ENCODE measurements around the gene FHOD3. TPM values are rescaled to one million over a fixed set of nuclear protein-coding genes. Genes with fewer than 3 reads are reported as not detected.

The FHOD3 gene
- total and polyA plus RNA-seq, 2 of the 8 experiments (the other 6 are each of a cell fraction or from before 2014, with no cell fraction given), result 9.7 to 10.5 TPM

DNA sequence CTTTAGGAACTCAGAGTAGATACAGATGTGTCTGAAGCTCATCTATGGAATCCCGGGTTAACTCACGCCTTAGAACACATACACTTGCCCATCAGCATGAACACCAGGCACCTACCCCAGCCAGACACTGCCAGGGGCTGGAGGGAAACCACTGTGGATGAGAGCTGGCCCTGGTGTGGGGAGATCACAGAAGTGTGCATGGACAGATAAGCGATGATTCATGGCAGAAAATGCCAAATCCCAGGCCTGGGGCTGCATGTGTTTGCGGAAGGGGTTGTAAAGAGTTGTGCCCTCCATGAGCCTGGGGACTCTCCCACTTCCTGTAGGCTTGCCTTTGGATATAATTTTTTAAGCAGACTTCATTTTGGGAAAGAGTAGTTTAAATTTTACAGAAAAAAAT, 193.4 kb downstream of the FHOD3 start:
- Histone ChIP-seq H3K79me1 (ENCODE audit: low read depth, low read length) (no peaks in the 10 kb centered on the region; the same call in 1 of the 2 replicates), H4K91ac (replicated peaks; ENCODE audit: insufficient read length, low read length) (no peak overlapping the region), H3K4me2 (ENCODE audit: insufficient read depth in 1 of 2, low read depth in 2 of 2, low read length in 2 of 2) (no peak overlapping the region), H3K9ac (replicated peaks in 1 of 4; ENCODE audit: extremely low read depth in 1 of 4, low read depth in 3 of 4, low read length in 3 of 4) (no peak overlapping the region), H3K4me1 (replicated peaks in 1 of 4; ENCODE audit: control insufficient read depth in 3 of 4, insufficient read depth in 4 of 4, low read length in 3 of 4) (peaks cover 0 to 10% (median 7%) of the 10 kb centered on the region in 4 experiments; a peak in 6 of 7 replicates), H2BK12ac (ENCODE audit: low read depth, low read length) (no peak overlapping the region), H3K23me2 (ENCODE audit: low read depth, low read length) (no peaks in the 10 kb centered on the region), H2AFZ (ENCODE audit: low read length) (no peak overlapping the region), H3K23ac (ENCODE audit: insufficient read length) (no peak overlapping the region), H3K36me3 (ENCODE audit: control insufficient read depth in 2 of 4, insufficient read depth in 4 of 4, low read length in 3 of 4) (no peaks in the 10 kb centered on the region), H2BK5ac (ENCODE audit: low read depth, low read length) (no peak overlapping the region), H3K27me3 (replicated peaks in 1 of 4; ENCODE audit: control insufficient read depth in 3 of 4, extremely low read depth in 1 of 4, insufficient read depth in 3 of 4, low read length in 3 of 4) (no peaks in the 10 kb centered on the region), H3K56ac (replicated peaks; ENCODE audit: insufficient read length, low read depth, low read length) (no peak overlapping the region), H4K8ac (ENCODE audit: extremely low read depth, insufficient read depth, low read length) (no peak overlapping the region), H2BK15ac (ENCODE audit: low read length) (no peak overlapping the region), H3K14ac (ENCODE audit: insufficient read length) (no peak overlapping the region), H4K5ac (ENCODE audit: insufficient read length, low read depth, low read length) (no peak overlapping the region), H3K27ac (ENCODE audit: low read depth, low read length) (no peak overlapping the region), H3K79me2 (ENCODE audit: control insufficient read depth in 1 of 2, insufficient read depth in 2 of 2, low read length in 2 of 2) (no peaks in the 10 kb centered on the region; a peak in 1 of 4 replicates), H3K18ac (ENCODE audit: extremely low read depth, low read length) (no peak overlapping the region), H2BK20ac (ENCODE audit: low read length) (no peak overlapping the region), H3K4ac (replicated peaks; ENCODE audit: insufficient read length, low read depth, low read length) (no peak overlapping the region), H3K9me3 (ENCODE audit: insufficient read depth in 2 of 2, low read depth in 1 of 2, low read length in 1 of 2) (no peaks in the 10 kb centered on the region), H4K20me1 (replicated peaks in 1 of 2; ENCODE audit: control insufficient read depth in 1 of 2, insufficient read depth in 2 of 2, low read length in 2 of 2) (no peaks in the 10 kb centered on the region), H3K4me3 (ENCODE audit: extremely low read depth in 1 of 4, insufficient read depth in 2 of 4, low read depth in 3 of 4, low read length in 4 of 4) (no peak overlapping the region), H2BK120ac (replicated peaks; ENCODE audit: low read depth, low read length) (no peak overlapping the region), H2AK5ac (ENCODE audit: low read depth, low read length) (no peak overlapping the region)
- 90% methylated on average over 4 of the region's 4 CpGs; no CpG with 5 or more reads in 1 of the 2 experiments for WGBS, 2 experiments (ENCODE audit: extremely low coverage in 1 of 2, insufficient coverage in 1 of 2, insufficient read length in 1 of 2, insufficient replicate concordance in 2 of 2, low coverage in 1 of 2, low lambda C conversion rate in 2 of 2, missing lambda C conversion rate in 1 of 2)
- TF ChIP-seq ATF2 (IDR thresholded peaks at IDR 0.05; ENCODE audit: low read length) (no peak), CREB1 (IDR thresholded peaks at IDR 0.05) (no peak), SIX5 (IDR thresholded peaks at IDR 0.05; ENCODE audit: low read depth, low read length) (no peak), CEBPB (IDR thresholded peaks at IDR 0.05; ENCODE audit: low read depth, low read length) (no peak), KDM4A (IDR thresholded peaks at IDR 0.05; ENCODE audit: low read depth, low read length, severe bottlenecking) (no peak), TCF12 (IDR thresholded peaks at IDR 0.05; ENCODE audit: low read depth, low read length) (no peak), ASH2L (IDR thresholded peaks at IDR 0.05; ENCODE audit: low read length) (no peak), RFX5 (IDR thresholded peaks at IDR 0.05; ENCODE audit: borderline replicate concordance, low read depth, low read length) (no peak), TAF1 (IDR thresholded peaks at IDR 0.05; ENCODE audit: low read depth, low read length) (no peak), RAD21 (IDR thresholded peaks at IDR 0.05 in 1 of 2, conservative IDR thresholded peaks at IDR 0.05 in 1 of 2; ENCODE audit: low read depth in 2 of 2, low read length in 2 of 2) (no peak), KDM5A (IDR thresholded peaks at IDR 0.05; ENCODE audit: low read length) (no peak)
- TF ChIP-seq, protein P1, sequence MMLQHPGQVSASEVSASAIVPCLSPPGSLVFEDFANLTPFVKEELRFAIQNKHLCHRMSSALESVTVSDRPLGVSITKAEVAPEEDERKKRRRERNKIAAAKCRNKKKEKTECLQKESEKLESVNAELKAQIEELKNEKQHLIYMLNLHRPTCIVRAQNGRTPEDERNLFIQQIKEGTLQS (IDR thresholded peaks at IDR 0.05; ENCODE audit: insufficient read depth, low read depth, low read length), result no peak
- POLR2A ChIA-PET (ENCODE audit: partially characterized antibody), result no interaction called here
- DNase-seq (ENCODE audit: low read depth in 1 of 2, low spot score in 2 of 2) (no peak), FAIRE-seq (no peak)
- CTCF ChIA-PET (ENCODE audit: partially characterized antibody), result interaction anchor here (0.5 to 1.4 kb wide), 3 partner anchors 26 to 82 kb away, joined by 3 to 4 read pairs (median 3); no protein-coding TSS in a partner anchor
